ENCODE data around the gene HDGFL2. TPM values are rescaled to one million over a fixed set of nuclear protein-coding genes. Genes with fewer than 3 reads are reported as not detected.
"Not testable (repeated sequence)": the region's sequence is repeated elsewhere in the genome, so short reads cannot be mapped to it uniquely, and the experiment has no call there.

The HDGFL2 gene
- total RNA-seq, 2 donors from 2014 or later, result 24.6 to 28.1 TPM

DNA sequence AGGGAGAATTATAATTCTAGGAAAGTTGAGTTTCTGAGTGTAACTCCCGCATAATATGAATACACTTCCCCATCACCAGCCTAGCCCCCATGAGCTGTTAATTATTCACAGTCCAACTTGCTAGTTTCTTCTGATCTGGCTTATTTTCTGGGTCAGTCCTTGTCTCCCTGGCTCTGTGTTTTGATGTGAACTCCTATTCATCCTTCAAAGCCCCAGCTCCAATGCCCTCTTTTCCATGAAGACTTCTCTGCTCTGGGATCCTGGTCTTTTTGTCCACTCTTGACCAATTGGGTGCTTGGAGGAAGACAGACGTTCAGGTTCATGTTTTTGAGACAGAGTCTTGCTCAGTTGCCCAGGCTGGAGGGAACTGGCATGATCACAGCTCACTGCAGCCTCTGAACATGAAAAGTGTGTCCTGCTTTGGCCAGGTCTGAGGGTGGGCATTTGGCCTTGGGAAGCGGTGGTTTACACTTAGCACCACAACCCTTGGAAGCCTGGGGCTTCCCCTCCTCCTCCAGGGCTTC is 67.1 kb downstream of the HDGFL2 start:
- no peak for DNase-seq (ENCODE audit: low spot score)
- intact Hi-C loops (cut with DNase I), result no loop called here

DNA sequence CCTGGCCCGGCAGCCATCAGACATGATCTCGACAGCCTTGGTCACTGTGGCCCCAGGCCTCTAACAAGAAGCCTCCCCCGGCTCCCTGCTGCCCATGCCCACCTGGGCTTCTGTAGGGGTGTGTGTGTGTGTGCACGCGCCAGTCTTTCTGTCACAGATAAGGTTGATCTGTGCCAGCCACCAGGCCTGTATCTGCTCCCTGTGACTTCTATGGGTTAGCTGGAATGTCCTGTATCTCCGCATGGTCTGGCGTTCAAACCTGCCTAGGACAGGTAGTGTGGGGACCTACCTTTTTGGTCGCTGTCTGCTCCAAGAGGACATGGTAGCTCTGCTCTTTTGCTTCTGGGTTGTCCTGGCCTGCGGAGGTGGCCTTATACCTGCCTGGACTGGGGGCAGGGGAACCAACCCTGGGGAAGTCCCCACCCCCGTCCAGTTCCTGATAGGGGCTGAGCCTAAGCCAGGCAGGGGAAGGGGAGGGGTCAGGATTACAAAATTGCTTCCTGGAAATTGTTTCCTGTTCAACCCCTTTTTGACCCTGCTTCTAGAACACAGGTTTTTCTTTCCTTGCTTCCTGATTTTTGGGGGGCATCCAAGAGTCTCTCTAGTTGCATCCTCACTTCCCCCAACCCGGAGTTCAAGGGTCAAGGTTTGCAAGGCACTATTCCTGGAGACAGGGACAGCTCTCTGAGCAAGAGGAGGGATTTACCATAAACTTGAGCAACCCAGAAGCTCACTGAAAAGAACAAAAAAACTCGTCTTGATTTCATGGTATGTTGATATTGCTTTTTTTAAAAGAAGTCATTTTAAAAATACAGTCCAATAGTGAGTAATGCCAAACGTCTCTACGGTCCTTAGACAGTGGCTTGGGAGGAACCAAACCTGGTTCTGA is 67.8 kb downstream of the HDGFL2 start, which contains the start of gene LRG1:
Gene LRG1 (minus strand): TSS at position 344 of the 889 bp plus-strand sequence. CDS start 23 bp downstream, at position 321.
- intact Hi-C loops (cut with DNase I), result no loop called here

DNA sequence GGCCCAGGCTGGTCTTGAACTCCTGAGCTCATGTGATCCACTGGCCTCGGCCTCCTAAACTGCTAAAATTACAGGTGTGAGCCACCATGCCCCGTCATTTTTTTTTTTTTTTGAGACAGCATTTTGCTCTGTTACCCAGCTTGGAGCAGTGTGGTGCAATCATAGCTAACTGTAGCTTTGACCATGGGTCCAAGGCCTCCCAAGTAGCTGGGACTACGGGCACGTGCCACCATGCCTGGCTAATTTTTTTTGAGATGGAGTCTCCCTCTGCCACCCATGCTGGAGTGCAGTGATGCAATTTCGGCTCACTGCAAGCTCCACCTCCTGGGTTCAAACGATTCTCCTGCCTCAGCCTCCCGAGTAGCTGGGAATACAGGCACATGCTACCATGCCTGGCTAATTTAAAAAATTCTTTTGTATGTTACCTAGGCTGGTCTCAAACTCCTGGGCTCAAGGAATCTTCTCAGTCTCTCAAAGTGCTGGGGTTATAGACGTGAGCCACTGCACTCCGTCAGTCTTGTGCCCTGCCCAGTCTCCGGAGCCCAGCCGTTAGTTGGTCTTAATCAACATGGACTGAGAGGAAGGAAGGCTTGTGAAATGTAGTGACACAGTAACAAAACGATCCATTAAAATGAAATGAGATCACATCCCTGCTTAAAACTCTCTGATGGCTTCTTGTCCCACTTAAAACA is 69.2 kb downstream of the HDGFL2 start:
- no peak for DNase-seq (ENCODE audit: low spot score)
- intact Hi-C loops (cut with DNase I), result no loop called here

More for the DNA sequence above, 67.8 kb downstream of the HDGFL2 start, which contains the start of gene LRG1:
- DNase-seq (ENCODE audit: low spot score), result no peak

DNA sequence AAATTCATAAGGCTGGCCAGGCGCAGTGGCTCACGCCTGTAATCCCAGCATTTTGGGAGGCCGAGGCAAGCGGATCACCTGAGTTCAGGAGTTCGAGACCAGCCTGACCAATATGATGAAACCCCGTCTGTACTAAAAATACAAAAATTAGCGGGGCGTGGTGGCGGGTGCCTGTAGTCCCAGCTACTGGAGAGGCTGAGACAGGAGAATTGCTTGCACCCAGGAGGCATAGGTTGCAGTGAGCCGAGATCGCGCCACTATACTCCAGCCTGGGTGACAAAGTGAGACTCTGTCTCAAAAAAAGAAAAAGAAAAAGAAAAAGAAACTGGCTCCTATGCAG is 69.7 kb downstream of the HDGFL2 start:
- intact Hi-C loops (cut with DNase I); DNase-seq (ENCODE audit: low spot score): not testable (repeated sequence)

DNA sequence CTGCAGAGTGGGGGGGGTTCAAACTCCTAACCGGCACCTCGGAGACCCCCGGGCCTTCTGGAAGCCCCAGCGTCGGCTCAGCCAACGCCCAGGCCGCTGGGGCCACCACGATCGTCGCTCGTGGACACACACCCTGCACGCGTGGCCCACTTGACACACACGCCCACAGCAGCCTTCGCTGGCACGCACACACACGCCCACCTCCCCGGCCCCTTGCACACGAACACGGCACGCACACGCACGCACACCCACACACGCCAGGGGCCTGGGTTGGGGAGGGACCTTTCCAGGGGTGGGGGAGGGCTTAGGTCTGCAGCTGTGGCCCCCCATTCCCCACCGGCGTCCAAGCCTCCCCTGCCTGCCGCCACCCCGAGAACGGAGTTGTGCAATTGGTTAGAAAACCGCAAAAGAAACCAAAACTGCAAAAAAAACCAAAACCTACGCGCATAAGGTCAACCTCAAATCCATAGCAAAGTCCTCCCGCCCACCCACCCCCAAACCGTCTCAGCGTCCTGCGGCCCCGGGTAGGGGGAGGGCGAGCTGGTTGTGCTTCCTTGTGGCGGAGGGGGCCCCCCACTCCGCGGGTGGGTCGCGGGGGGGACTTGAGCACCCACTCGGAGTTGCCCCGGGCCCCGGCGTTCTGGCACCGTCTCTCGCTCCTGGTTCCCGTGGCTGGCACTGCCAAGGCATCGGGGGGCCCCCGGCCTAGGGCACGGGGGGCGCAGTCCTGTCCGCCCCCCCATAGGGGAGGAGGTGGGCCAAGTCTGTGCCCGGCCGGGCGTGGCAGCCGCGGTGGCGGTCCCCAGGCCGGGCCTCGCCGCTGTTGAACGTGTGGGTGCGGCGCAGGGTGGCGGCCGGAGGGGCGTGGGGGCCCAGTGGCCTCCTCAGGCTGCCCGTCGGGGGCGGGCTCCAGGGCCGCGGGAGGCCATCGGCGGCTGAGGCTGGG is 71.1 kb downstream of the HDGFL2 start:
- intact Hi-C loops (cut with DNase I), result no loop called here
- DNase-seq (ENCODE audit: low spot score), result no peak

DNA sequence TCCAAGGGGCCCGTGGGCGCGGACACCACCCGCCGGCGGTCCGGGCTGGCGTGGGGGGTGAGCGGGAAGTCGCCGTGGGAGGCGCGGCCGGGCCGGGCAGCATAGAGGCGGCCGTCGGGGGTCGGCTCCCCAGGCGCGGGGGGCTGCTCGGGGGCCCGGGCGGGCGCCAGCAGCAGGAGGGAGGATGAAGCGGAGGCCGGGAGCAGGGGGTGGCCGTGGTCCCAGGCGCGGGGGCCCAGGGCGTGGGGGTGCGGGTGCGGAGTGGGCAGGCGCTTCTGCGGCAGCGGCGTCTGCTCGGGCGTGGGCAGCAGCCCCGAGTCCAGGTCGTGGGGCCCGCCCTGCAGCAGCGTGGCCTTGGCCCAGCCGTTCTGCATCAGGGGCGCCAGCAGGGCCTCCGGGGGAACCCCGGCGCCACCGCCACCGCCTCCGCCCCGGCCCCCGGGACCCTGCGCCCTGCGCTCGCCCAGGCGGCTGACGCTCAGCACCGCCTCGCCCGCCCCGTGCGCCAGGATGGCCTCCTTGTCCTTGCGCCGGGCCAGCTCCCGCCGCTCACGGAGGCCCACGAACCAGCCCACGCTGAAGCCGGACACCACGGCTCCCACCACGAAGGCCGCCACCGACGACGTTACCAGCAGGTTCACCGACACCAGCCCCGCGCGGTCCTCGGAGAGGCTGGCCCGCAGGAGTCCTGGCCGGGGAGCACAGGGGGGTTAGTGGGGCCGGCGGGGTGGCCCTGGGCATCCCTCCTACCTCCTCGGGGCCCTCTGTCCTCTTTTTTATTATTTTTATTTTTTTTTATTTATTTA is 71.9 kb downstream of the HDGFL2 start:
- intact Hi-C loops (cut with DNase I), result no loop called here
- no peak for DNase-seq (ENCODE audit: low spot score)

DNA sequence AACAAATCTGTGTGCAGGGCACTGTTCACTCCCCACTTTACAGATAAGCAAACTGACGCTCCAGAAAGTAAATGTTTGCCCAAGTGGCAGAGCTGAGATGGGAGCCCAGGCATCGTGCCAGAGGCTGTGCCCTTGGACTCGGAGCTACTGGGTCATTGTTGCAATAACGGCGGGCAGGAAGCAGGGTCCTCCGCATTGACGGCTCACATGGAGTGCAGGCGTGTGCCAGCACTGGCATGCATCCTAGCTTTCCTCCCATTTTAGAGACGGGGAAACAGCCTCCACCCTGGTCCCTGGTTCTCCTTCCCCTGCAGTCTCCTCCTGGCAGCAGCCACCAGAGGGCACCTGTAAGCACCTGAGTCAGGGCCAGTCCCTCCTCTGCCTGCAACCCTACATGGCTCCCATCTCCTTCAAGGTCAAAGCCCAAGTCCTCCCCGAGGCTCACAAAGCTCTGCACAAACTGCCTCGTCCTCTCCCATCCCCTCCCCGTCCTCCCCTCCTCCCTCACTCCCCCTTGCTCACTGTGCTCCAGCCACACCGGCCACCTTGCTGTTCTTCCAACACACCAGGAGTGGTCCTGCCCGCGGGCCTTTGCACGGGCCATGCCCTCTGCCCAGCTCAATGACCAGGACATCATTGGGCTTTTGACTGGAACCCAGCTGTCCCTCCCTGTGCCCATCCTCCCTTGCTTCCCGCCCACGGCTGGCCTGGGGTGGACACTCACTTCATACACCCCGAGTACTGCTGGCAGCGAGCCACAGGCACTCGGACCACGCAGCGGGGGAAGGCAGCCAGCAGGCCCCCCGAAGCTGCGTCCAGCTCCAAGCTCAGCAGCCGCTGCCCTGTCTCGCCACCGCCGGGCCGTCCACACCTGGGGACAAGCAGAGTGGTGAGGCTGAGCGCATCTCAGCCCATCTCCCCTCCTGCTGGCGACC is 75.5 kb downstream of the HDGFL2 start:
- intact Hi-C loops (cut with DNase I), result no loop called here
- DNase-seq (ENCODE audit: low spot score), result no peak

DNA sequence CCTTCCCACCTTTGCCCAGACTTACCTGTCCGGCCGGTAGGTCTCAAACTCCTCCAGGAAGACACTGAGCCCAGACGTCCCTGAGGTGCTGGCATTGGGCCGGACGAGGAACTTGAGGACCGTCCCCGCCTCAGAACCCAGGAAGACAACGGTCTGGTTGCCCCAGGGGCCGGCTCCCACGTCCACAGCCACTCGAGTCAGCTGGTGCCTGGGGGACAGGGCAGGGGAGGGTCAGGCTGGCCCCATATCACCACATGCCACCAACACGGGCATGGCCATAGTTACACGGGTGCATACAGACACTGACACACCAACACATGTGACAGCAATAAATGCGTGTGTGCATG is 76.1 kb downstream of the HDGFL2 start:
- intact Hi-C loops (cut with DNase I), result no loop called here
- DNase-seq (ENCODE audit: low spot score), result no peak

DNA sequence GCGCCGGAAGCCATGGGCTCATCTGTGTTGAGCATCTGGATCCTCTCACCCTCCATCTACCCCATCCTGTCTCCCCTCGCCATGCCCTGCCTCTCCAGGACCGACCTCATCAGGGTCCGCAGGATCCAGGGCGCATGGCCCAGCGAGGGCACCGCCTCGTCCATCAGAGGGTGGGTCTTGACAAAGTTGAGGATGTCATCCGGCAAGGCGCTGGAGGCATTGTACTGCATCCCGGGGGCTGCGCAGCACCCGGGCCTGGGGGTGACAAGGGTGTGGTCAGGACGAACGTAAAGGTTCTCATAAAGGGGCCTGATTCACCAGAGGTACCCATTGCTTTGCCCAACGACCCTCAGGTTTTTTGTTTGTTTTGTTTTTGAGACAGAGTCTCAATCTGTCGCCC is 77.9 kb downstream of the HDGFL2 start:
- intact Hi-C loops (cut with DNase I), result no loop called here
- DNase-seq (ENCODE audit: low spot score), result no peak

DNA sequence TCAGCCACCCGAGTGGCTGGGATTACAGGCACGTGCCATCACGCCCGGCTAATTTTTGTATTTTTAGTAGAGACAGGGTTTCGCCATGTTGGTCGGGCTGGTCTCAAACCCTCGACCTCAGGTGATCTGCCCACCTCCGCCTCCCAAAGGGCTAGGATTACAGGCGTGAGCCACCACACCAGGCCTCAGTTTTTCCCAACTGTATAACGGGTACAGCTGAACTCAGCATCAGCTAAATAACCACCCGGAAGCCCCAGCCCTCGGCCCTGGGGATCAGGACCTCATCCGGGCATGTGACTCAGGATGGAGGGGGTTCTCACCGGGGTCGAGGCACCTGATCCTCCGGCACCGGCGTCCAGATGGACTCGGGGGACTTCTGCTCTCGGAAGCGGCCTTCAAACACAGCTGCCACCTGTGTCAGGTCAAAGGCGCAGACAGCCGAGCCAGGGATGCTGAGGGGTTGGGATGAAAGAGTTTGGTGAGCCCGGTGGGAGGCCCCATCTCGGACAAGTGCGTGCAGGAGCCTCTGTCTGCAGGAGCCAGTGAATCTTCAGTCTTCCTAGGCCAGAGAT is 78.5 kb downstream of the HDGFL2 start:
- intact Hi-C loops (cut with DNase I), result no loop called here
- no peak for DNase-seq (ENCODE audit: low spot score)

Small RNA genes lying within 50 kb of the gene (microRNA-seq; reads per million reads assigned to microRNA genes)
- 0 to 0.26 reads per million in 2 donors for gene MIR4746 (ENCODE audit: borderline microRNAs expressed in 2 of 2)

Other genes starting within 250 kb of the HDGFL2 start
- gene EBI3, start 242.8 kb upstream of the HDGFL2 start, total RNA-seq, result 1 to 10 TPM; 2.0 to 4.6 TPM
- 10 to 100 TPM; 12.3 to 12.8 TPM for gene YJU2, start 225.2 kb upstream of the HDGFL2 start, total RNA-seq
- gene SHD, start 193.0 kb upstream of the HDGFL2 start, total RNA-seq, result not detected
- under 1 TPM in 1 of 2 donors, not detected in 1; 0.38 TPM for gene TMIGD2, start 169.9 kb upstream of the HDGFL2 start, total RNA-seq
- gene FSD1, start 167.7 kb upstream of the HDGFL2 start, total RNA-seq, result not detected
- gene STAP2, start 133.5 kb upstream of the HDGFL2 start, total RNA-seq, result 1 to 10 TPM; 2.1 to 2.7 TPM
- gene MPND, start 128.7 kb upstream of the HDGFL2 start, total RNA-seq, result 10 to 100 TPM; 11.2 to 12.1 TPM
- gene SH3GL1, start 71.8 kb upstream of the HDGFL2 start, total RNA-seq, result 10 to 100 TPM; 77.5 to 88.8 TPM
- 1 to 10 TPM; 6.0 to 9.5 TPM for gene CHAF1A, start 69.7 kb upstream of the HDGFL2 start, total RNA-seq
- 10 to 100 TPM; 85.1 to 85.5 TPM for gene UBXN6, start 14.5 kb upstream of the HDGFL2 start, total RNA-seq
- 10 to 100 TPM; 21.4 to 25.2 TPM for gene PLIN4, start 46.2 kb downstream of the HDGFL2 start, total RNA-seq
- gene PLIN5, start 62.9 kb downstream of the HDGFL2 start, total RNA-seq, result 1 to 10 TPM; 2.2 to 2.8 TPM
- gene LRG1, start 67.7 kb downstream of the HDGFL2 start, total RNA-seq, result 1 to 10 TPM; 1.4 to 1.9 TPM
- gene SEMA6B, start 87.4 kb downstream of the HDGFL2 start, total RNA-seq, result 10 to 100 TPM; 13.7 to 19.4 TPM
- gene TNFAIP8L1, start 167.2 kb downstream of the HDGFL2 start, total RNA-seq, result 1 to 10 TPM; 5.7 to 6.1 TPM
- 10 to 100 TPM; 66.3 to 75.9 TPM for gene MYDGF, start 198.0 kb downstream of the HDGFL2 start, total RNA-seq